Measurements from ENCODE around the gene IL15RA. TPM values are rescaled to one million over a fixed set of nuclear protein-coding genes. Genes with fewer than 3 reads are reported as not detected.

Gene IL15RA
- polyA plus RNA-seq, 1 donor, result 9.5 TPM

DNA sequence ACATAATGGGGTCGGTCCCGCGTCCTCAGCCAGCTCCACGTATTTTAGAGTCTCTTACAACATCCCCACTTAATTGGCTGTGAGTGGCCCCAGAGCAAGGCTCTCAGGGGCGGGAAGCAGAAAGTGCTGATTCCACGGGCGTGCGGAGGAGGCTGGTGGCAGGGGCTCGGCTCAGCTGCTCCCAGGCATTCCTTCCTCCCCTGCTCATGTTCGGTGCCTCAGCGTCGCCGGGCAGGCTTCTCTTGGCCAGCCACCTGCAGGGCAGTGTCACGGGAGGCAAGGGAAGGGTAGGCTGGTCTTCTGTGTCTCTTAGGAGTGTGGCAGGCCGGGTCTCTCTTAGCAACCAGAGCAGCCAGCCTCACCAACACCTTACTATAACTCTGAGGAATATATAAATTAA lies 33.8 kb downstream of the IL15RA start:
- DNase-seq, result peak in 1 of 2 donors; percentile 53
- Histone ChIP-seq H3K27ac (ENCODE audit: low read length) (peak overlapping the region; percentile 64), H3K36me3 (ENCODE audit: control insufficient read depth, insufficient read depth, low read length) (peaks cover 3% of the 10 kb centered on the region), H3K4me1 (ENCODE audit: control insufficient read depth, insufficient read depth, low read length) (peaks cover 5% of the 10 kb centered on the region), H3K27me3 (ENCODE audit: control insufficient read depth, insufficient read depth, low read length) (no peaks in the 10 kb centered on the region), H3K9me3 (ENCODE audit: control insufficient read depth, low read depth, low read length) (peaks cover 2% of the 10 kb centered on the region), H3K4me3 (ENCODE audit: low read length) (no peak overlapping the region)
- WGBS (ENCODE audit: insufficient coverage, low lambda C conversion rate), result no CpG with 5 or more reads among the region's 15 CpGs

DNA sequence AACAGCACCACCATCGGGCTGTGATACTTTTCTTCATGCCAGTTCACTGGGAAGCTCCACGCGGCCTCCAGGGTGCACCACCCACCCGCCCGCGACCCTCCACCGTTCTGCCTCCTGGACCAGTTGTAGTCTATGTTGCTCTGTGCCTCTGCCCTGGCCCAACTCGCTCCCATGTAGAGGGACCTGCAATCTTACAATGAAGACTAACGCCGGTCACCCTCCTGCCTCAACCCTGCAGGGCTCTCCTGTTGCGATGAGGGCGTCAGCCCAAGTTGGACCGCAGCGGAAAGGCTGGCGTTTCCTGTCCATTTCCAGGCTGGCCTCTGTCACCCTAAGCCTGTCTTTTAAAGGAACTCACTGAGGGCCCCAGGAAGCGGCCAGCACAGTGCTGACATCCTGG lies 34.9 kb downstream of the IL15RA start:
- H3K4me1 ChIP-seq (ENCODE audit: control insufficient read depth, insufficient read depth, low read length), result peaks cover 5% of the 10 kb centered on the region
- no peaks in the 10 kb centered on the region for H3K9me3 ChIP-seq (ENCODE audit: control insufficient read depth, low read depth, low read length)
- WGBS (ENCODE audit: insufficient coverage, low lambda C conversion rate), result no CpG with 5 or more reads among the region's 16 CpGs
- peaks cover 12% of the 10 kb centered on the region for H3K36me3 ChIP-seq (ENCODE audit: control insufficient read depth, insufficient read depth, low read length)
- DNase-seq, result no peak
- no peak overlapping the region for H3K27ac ChIP-seq (ENCODE audit: low read length)
- H3K27me3 ChIP-seq (ENCODE audit: control insufficient read depth, insufficient read depth, low read length), result no peaks in the 10 kb centered on the region
- H3K4me3 ChIP-seq (ENCODE audit: low read length), result no peak overlapping the region

GRCh38 chr10:5942001-5942400 lies 35.3 kb downstream of the IL15RA start:
- H3K4me1 ChIP-seq (ENCODE audit: control insufficient read depth, insufficient read depth, low read length), result peaks cover 5% of the 10 kb centered on the region
- no CpG with 5 or more reads among the region's 13 CpGs for WGBS (ENCODE audit: insufficient coverage, low lambda C conversion rate)
- no peak for DNase-seq

GRCh38 chr10:5941579-5941978 lies 35.8 kb downstream of the IL15RA start:
- Histone ChIP-seq H3K36me3 (ENCODE audit: control insufficient read depth, insufficient read depth, low read length) (peaks cover 21% of the 10 kb centered on the region), H3K27ac (ENCODE audit: low read length) (no peak overlapping the region), H3K4me1 (ENCODE audit: control insufficient read depth, insufficient read depth, low read length) (peaks cover 5% of the 10 kb centered on the region), H3K9me3 (ENCODE audit: control insufficient read depth, low read depth, low read length) (no peaks in the 10 kb centered on the region), H3K4me3 (ENCODE audit: low read length) (no peak overlapping the region), H3K27me3 (ENCODE audit: control insufficient read depth, insufficient read depth, low read length) (no peaks in the 10 kb centered on the region)
- WGBS (ENCODE audit: insufficient coverage, low lambda C conversion rate), result no CpG with 5 or more reads among the region's 7 CpGs
- DNase-seq, result no peak

More at GRCh38 chr10:5942001-5942400, 35.3 kb downstream of the IL15RA start:
- peaks cover 17% of the 10 kb centered on the region for H3K36me3 ChIP-seq (ENCODE audit: control insufficient read depth, insufficient read depth, low read length)
- H3K9me3 ChIP-seq (ENCODE audit: control insufficient read depth, low read depth, low read length), result no peaks in the 10 kb centered on the region
- no peak overlapping the region for H3K4me3 ChIP-seq (ENCODE audit: low read length)
- H3K27me3 ChIP-seq (ENCODE audit: control insufficient read depth, insufficient read depth, low read length), result no peaks in the 10 kb centered on the region
- H3K27ac ChIP-seq (ENCODE audit: low read length), result no peak overlapping the region

- no peak overlapping the region for H3K4me3 ChIP-seq (ENCODE audit: low read length)
Measured at GRCh38 chr10:5940807-5941218, 36.5 kb downstream of the IL15RA start.

GRCh38 chr10:5938291-5938690 lies 39.1 kb downstream of the IL15RA start:
- Histone ChIP-seq H3K4me1 (ENCODE audit: control insufficient read depth, insufficient read depth, low read length) (peaks cover 1% of the 10 kb centered on the region), H3K27ac (ENCODE audit: low read length) (no peak overlapping the region), H3K4me3 (ENCODE audit: low read length) (no peak overlapping the region), H3K27me3 (ENCODE audit: control insufficient read depth, insufficient read depth, low read length) (no peaks in the 10 kb centered on the region), H3K36me3 (ENCODE audit: control insufficient read depth, insufficient read depth, low read length) (peaks cover 39% of the 10 kb centered on the region), H3K9me3 (ENCODE audit: control insufficient read depth, low read depth, low read length) (no peaks in the 10 kb centered on the region)
- DNase-seq, result no peak
- WGBS (ENCODE audit: insufficient coverage, low lambda C conversion rate), result 80% methylated on average over 4 of the region's 12 CpGs

More at GRCh38 chr10:5940807-5941218, 36.5 kb downstream of the IL15RA start:
- Histone ChIP-seq H3K27ac (ENCODE audit: low read length) (no peak overlapping the region), H3K4me1 (ENCODE audit: control insufficient read depth, insufficient read depth, low read length) (peaks cover 5% of the 10 kb centered on the region), H3K9me3 (ENCODE audit: control insufficient read depth, low read depth, low read length) (no peaks in the 10 kb centered on the region), H3K27me3 (ENCODE audit: control insufficient read depth, insufficient read depth, low read length) (no peaks in the 10 kb centered on the region), H3K36me3 (ENCODE audit: control insufficient read depth, insufficient read depth, low read length) (peaks cover 28% of the 10 kb centered on the region)
- DNase-seq, result no peak
- WGBS (ENCODE audit: insufficient coverage, low lambda C conversion rate), result no CpG with 5 or more reads among the region's 6 CpGs

DNA sequence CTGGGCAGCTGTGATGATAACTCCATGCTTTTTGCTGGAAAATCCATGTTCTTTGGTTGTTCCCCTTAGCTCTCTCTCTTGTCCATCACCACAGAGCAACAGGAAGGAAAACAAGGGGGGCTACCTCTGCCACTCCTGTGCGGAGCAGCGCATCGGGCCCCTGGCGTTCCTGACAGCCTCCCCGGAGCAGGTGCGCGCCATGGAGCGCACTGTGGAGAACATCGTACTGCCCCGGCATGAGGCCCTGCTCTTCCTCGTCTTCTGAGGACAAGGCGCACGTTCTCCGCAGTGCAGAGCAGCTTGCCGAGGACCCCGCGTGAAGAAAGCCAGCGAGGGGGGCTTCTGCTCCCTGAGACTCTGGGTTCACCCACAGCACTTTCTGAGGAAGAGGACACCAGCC lies 40.3 kb downstream of the IL15RA start:
- WGBS (ENCODE audit: insufficient coverage, low lambda C conversion rate), result no CpG with 5 or more reads among the region's 18 CpGs
- peaks cover 46% of the 10 kb centered on the region for H3K36me3 ChIP-seq (ENCODE audit: control insufficient read depth, insufficient read depth, low read length)
- no peaks in the 10 kb centered on the region for H3K9me3 ChIP-seq (ENCODE audit: control insufficient read depth, low read depth, low read length)

GRCh38 chr10:5935628-5936027 lies 41.7 kb downstream of the IL15RA start:
- no CpG with 5 or more reads among the region's 10 CpGs for WGBS (ENCODE audit: insufficient coverage, low lambda C conversion rate)
- H3K27me3 ChIP-seq (ENCODE audit: control insufficient read depth, insufficient read depth, low read length), result no peaks in the 10 kb centered on the region
- H3K9me3 ChIP-seq (ENCODE audit: control insufficient read depth, low read depth, low read length), result no peaks in the 10 kb centered on the region
- H3K4me1 ChIP-seq (ENCODE audit: control insufficient read depth, insufficient read depth, low read length), result no peaks in the 10 kb centered on the region
- H3K4me3 ChIP-seq (ENCODE audit: low read length), result no peak overlapping the region
- no peak for DNase-seq
- no peak overlapping the region for H3K27ac ChIP-seq (ENCODE audit: low read length)
- H3K36me3 ChIP-seq (ENCODE audit: control insufficient read depth, insufficient read depth, low read length), result peaks cover 59% of the 10 kb centered on the region

More for the DNA sequence above, 40.3 kb downstream of the IL15RA start:
- no peak for DNase-seq
- H3K4me3 ChIP-seq (ENCODE audit: low read length), result no peak overlapping the region
- H3K27ac ChIP-seq (ENCODE audit: low read length), result no peak overlapping the region
- no peaks in the 10 kb centered on the region for H3K4me1 ChIP-seq (ENCODE audit: control insufficient read depth, insufficient read depth, low read length)
- no peaks in the 10 kb centered on the region for H3K27me3 ChIP-seq (ENCODE audit: control insufficient read depth, insufficient read depth, low read length)

- WGBS (ENCODE audit: insufficient coverage, low lambda C conversion rate), result 93% methylated on average over 3 of the region's 14 CpGs
- no peak for DNase-seq
- Histone ChIP-seq H3K9me3 (ENCODE audit: control insufficient read depth, low read depth, low read length) (no peaks in the 10 kb centered on the region), H3K4me3 (ENCODE audit: low read length) (no peak overlapping the region), H3K27me3 (ENCODE audit: control insufficient read depth, insufficient read depth, low read length) (no peaks in the 10 kb centered on the region), H3K4me1 (ENCODE audit: control insufficient read depth, insufficient read depth, low read length) (no peaks in the 10 kb centered on the region), H3K36me3 (ENCODE audit: control insufficient read depth, insufficient read depth, low read length) (peaks cover 73% of the 10 kb centered on the region), H3K27ac (ENCODE audit: low read length) (no peak overlapping the region)
Measured at GRCh38 chr10:5933909-5934546, 43.3 kb downstream of the IL15RA start.

DNA sequence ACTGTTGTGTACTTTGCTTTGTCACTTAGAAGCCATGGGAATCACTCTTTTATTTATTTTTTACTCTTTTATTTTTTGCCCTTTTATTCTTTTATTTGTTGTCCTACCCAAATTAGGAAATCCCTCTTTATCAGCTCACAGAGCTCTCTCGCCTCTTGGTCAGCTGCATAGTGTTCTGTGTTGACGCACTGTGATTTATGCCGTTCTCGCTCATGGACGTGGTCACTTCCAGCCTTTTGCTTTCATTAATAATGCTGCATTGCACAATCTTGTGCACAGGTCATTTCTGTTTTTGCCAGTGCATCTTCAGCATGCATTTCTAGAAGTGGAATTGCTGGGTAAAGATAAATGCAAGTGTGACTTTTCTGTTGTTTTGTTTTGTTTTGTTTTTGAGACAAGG lies 45.0 kb downstream of the IL15RA start:
- Histone ChIP-seq H3K27ac (ENCODE audit: low read length) (no peak overlapping the region), H3K9me3 (ENCODE audit: control insufficient read depth, low read depth, low read length) (no peaks in the 10 kb centered on the region), H3K4me1 (ENCODE audit: control insufficient read depth, insufficient read depth, low read length) (no peaks in the 10 kb centered on the region), H3K27me3 (ENCODE audit: control insufficient read depth, insufficient read depth, low read length) (no peaks in the 10 kb centered on the region), H3K4me3 (ENCODE audit: low read length) (no peak overlapping the region), H3K36me3 (ENCODE audit: control insufficient read depth, insufficient read depth, low read length) (peaks cover 73% of the 10 kb centered on the region)
- WGBS (ENCODE audit: insufficient coverage, low lambda C conversion rate), result no CpG with 5 or more reads among the region's 5 CpGs
- no peak for DNase-seq

DNA sequence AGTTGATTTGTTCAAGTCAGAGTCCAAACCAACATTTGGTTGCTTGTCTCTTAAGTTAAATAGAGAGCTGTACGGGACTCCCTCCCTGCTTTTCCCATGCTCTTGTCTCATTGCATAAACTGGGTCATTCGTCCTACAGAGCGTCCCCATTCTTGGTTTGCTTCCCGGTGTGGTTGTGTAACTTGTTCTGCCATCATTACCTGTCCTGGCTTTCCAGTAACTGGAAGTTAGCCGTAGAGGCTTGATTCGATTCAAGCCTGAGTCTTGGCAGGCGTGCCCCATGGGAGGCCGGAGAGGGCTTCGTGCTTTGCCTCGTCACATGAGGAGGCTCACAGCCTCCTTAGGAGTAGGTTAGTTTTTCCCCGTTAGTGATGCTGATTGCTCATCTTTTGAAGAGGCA lies 47.1 kb downstream of the IL15RA start:
- Histone ChIP-seq H3K27ac (ENCODE audit: low read length) (no peak overlapping the region), H3K4me1 (ENCODE audit: control insufficient read depth, insufficient read depth, low read length) (no peaks in the 10 kb centered on the region), H3K36me3 (ENCODE audit: control insufficient read depth, insufficient read depth, low read length) (peaks cover 71% of the 10 kb centered on the region), H3K9me3 (ENCODE audit: control insufficient read depth, low read depth, low read length) (no peaks in the 10 kb centered on the region), H3K27me3 (ENCODE audit: control insufficient read depth, insufficient read depth, low read length) (no peaks in the 10 kb centered on the region), H3K4me3 (ENCODE audit: low read length) (no peak overlapping the region)
- DNase-seq, result no peak
- WGBS (ENCODE audit: insufficient coverage, low lambda C conversion rate), result no CpG with 5 or more reads among the region's 11 CpGs
